Measurements from ENCODE around the gene COL4A2.

Gene COL4A2

GRCh38 chr13:110272651-110273050 is 34.4 kb upstream of the COL4A2 start:
- DNase-seq = no peak

GRCh38 chr13:110273254-110273653 is 33.8 kb upstream of the COL4A2 start:
- no peak for DNase-seq

DNA sequence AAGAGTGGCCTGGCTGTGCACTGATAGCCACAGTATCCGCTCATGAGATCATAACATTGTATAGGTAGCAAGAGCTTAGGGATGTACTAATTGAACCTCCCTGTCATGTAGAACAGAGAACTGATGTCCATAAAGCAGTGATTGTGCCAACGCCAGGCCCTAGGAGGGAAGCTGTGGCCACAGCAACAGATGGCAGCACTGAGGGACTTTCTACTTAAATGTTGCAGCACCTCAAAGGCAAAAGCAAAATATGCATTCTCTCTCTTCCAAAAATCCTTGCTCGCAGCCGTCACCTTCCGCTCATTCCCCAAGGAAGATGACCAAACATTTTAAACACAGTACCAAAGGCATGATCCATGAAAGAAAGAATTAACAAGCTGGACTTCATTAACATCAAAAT is 32.4 kb upstream of the COL4A2 start:
- DNase-seq = no peak

DNA sequence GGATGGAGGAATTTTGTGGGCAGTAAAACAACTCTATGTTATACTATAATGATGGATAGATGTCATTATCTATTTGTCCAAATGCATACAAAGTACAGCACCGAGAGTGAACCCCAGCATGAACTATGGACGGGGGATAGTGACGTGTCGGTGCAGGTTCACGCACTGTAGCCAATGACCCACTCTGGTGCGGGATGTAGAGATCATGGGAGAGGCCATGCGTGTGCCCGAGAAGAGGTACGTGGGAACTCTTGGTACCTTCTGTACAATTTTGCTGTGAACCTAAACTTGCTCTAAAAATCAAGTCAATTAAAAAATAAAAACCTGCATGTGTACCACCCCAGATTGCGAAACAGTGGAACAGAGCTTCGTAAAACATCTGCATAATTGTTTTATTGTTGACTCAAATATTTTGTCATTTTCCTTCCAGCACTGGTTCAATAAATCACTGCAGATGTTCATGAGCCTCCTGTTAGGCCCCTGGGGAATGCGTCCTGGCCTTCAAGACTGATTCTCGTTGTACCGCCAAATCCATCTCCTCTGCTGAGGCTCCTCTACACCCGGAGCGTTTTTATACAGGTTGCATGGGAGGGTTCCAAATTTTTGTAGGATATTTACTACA is 31.0 kb upstream of the COL4A2 start:
- no peak for DNase-seq

- DNase-seq = no peak
Measured at GRCh38 chr13:110276553-110276950, 30.5 kb upstream of the COL4A2 start.

GRCh38 chr13:110277357-110277975 is 29.6 kb upstream of the COL4A2 start:
- DNase-seq = no peak

DNA sequence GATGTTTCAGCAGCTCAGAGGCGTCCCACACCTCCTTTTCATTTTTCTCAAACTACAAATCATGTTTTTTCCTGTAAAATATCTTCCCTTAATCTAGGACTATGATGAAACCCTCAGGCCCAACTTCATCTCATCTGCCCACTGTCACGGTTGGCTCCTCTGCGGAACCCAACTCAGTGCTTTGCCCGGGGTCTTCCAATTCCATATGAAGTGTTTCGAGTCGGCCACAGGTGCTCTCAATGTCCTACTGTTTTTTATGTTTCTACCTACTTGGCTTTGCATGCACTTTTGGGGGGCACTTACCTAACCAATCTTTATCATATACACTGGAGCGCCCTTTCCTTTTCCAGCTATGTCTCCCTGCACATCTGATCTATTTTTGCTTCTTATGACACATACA is 28.2 kb upstream of the COL4A2 start:
- no peak for DNase-seq

DNA sequence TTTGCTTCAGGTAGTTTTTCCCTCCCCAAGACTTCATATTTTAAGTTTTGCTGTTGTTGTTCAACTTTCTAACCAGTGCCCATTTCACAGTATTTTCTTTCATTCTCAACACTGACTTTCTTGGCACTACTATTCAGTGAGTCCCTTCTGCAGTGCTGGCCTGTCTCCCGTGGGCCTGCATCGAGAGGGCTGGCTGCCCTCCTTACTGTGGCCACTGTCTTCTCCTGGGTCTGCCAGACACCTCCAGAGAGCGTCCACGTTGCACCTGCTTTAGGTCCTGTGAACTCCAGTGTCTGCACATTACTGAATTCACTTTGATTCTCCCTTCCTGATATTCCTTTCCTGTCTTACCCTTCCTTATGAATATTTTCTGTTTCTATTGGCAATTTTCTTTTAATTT is 27.4 kb upstream of the COL4A2 start:
- no peak for DNase-seq

DNA sequence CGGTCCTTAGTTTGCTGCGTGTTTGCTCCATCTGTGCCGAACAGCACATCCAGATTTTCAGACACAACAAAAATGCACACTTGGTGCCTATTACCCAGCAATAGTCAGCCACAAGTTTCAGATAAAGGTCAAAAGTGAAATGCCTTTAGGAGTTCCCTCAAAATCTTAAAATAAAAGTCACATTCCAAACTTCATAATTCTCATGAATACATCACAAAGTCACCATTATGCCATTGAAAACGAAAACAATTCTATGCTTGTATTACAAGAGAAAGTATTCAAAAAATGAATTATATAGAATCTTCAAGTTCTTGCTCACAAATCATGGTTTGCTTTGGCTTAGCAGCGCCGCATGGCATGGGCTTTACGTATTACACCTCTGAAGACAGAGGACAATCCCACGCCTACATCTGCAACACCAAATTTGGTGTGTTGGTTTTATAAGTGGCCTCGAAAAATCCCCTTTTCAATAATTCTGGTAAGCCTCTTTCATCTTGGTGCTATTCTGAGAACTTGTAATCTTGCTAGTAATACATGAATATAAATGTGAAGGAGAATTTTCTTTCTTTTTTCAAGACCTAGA is 26.8 kb upstream of the COL4A2 start:
- no peak for DNase-seq

- no peak for DNase-seq
Measured at GRCh38 chr13:110280985-110281688, 25.9 kb upstream of the COL4A2 start.

DNA sequence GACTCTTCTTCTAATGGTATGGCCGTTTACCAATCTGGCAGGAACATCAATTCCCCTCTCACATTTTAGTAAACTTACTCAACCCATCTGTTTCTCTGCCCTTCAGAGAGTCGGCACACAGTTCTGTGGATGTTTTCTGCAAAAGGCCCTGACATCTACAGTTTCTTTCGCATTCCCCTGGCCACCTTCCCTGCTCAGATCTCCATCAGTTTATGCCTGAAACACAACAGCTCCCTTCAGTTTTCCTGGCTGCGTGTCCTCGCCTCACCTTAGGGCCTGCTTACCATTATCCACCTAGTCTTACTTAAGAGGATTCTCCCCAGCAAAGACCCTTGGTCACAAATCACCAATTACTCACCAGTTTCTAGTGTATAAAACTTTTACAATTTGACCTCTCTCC is 25.3 kb upstream of the COL4A2 start:
- no peak for DNase-seq

DNA sequence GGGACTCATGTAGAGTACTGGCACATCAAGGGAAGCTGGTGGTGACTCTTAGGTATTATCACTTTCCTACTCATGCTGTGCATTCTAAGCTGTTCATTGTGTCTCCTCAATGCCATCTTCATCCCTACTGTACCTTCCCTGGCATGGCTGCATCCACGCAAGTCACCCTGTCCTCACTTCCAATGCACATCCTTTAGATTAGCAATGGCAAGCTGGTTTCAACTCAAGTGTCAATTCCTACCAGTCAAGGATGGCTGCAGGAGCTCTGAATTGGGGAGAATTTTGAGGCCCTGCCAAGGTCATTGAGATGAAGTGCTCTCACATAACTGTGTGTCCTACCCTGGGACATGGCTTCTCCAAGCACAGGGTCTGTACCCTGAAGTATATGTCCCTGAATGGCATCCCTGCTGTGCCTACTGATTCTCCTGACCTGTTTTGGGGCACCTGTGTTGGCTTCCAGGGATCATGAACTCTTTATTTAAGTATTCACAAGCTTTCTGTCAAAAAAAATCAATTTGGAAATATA is 24.7 kb upstream of the COL4A2 start:
- DNase-seq = no peak

- no peak for DNase-seq
Measured at GRCh38 chr13:110283736-110284517, 23.2 kb upstream of the COL4A2 start.

- DNase-seq = no peak
Measured at GRCh38 chr13:110284779-110285484, 22.2 kb upstream of the COL4A2 start.

DNA sequence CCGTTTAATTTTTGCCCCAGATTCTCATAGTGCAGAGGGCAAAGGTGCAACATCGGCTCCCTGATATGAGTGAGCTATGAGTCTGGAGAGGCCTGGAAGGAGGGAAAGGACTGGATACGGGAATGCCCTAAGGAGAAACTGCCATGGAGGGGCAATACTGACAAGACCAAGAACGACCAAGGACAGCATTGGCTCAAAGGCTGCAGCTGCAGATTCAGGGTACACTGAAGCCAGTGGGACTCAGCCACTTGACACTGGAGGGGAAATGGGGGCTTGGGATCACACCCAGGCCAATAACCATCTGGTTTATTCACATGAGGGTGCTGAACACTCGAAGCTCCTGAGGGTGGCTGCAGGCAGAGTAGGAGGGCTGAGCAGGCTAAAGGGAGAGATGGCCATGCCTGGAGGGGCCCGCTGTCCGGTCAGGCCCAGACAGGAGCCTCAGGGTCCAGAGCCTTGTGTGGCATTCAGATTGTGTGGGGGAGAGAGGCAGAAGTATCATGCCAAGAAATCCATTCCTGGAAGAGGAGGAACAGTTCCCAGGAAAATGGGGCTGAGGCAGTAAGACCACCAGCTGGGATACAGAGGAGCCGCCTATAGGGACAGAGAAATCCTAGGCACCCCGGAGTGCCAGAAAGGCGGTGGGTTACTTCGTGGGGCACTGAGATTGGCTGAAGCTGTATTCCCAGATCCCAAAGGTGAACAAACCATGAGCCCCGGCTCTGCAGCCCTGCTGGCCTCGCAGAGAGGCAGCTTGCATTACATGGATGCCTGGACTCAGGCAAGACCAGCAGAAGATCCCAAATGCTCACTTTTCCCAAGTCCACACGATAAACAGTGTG is 20.9 kb upstream of the COL4A2 start:
- no peak for DNase-seq

DNA sequence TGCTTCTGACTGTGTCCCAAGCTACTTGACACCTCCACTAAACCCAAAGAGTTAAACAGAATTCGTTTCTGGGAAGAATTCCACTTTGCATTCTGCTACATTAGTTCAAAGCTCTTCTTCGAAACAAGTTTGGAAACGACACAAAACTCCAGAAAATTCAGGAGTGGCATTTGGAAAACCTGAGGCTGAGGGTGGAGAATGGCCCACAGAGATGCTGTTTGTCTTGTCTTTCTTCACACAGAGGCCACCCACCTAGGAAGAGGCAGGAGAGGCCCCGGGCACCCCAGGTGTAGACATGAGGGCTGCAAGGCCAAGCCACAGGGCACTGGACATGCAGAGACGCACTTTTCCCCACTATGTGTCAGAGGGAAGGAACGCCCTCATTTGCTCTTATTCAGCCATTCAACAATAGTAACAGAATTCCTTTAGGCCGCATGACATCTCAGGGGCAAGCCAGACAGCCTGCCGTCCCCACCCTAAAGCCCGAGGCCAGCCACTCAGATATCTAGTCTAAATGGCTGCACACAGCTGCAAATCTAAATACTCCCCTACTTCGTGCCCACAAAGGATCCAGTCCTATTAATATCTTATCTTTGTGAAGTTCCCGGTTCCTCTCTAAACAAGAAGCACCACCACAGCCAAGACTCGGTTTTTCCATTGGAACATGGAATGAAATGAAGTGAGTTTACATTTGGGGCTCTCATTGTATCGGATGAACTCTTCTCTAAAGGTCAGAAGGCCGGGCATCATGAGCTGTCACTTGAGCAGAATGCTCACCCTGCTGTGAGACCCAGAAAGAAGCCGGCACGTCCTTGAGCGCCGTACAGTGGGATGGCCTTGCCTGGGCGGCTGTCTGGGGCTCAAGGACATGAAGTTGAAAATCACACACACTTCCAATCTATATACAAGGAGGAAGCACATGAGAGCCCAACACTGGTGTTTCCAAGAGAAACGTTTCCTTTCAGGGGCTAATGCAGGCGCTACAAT is 20.0 kb upstream of the COL4A2 start:
- DNase-seq = no peak

- no peak for DNase-seq
Measured at GRCh38 chr13:110289174-110289573, 17.9 kb upstream of the COL4A2 start.

DNA sequence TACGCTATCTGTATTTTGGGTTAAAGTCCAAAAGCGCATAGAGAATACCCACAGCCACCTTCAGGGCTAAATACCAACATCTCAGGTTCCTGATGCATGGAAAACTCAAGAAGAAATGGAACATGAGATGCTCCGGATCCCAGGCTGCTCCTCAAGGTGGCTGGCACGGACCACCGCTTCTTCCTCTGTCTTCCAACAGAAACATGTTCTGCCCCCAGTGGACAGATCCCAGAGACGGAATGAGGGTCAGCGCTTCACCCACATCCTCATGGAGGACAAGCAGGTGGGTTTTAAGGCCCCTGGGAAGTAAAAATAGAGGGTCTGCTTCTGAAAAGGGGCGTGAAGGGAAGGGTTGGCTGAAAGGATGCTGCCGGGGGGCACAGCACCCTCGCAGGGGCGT is 17.4 kb upstream of the COL4A2 start:
- no peak for DNase-seq

- no peak for DNase-seq
Measured at GRCh38 chr13:110290153-110290552, 16.9 kb upstream of the COL4A2 start.

DNA sequence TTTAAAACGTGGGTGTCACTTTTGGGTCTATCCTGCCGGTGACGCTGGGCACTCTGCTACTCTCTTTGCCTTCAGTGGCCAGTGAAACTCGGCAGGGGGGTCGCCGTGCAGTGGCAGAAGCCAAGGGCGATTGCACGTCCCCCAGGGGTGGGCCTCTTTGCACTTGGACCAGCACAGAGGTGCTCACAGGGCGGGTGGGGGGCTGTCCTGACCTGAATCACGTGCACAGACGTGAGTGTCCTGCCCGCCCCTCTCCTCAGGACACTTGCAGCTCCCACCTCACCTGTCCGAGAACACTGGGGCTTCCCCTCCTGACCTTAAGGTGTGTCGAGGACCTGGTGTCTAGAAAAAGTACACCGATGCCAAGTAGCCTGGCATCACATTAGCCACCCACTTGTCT is 16.3 kb upstream of the COL4A2 start:
- no peak for DNase-seq
